HG03066 (cell line): Measurements from ENCODE around the gene WDR64.
"Not testable (repeated sequence)": the region's sequence is repeated elsewhere in the genome, so short reads cannot be mapped to it uniquely, and the experiment has no call there.

Experiments
- ATAC-seq: cut with Tn5 transposase; IDR thresholded peaks from one replicate; pipeline ENCODE4 v1.9.1; 2021; ENCODE audit warnings: low read depth; ENCODE audit not compliant: unreplicated experiment

WDR64 gene

DNA sequence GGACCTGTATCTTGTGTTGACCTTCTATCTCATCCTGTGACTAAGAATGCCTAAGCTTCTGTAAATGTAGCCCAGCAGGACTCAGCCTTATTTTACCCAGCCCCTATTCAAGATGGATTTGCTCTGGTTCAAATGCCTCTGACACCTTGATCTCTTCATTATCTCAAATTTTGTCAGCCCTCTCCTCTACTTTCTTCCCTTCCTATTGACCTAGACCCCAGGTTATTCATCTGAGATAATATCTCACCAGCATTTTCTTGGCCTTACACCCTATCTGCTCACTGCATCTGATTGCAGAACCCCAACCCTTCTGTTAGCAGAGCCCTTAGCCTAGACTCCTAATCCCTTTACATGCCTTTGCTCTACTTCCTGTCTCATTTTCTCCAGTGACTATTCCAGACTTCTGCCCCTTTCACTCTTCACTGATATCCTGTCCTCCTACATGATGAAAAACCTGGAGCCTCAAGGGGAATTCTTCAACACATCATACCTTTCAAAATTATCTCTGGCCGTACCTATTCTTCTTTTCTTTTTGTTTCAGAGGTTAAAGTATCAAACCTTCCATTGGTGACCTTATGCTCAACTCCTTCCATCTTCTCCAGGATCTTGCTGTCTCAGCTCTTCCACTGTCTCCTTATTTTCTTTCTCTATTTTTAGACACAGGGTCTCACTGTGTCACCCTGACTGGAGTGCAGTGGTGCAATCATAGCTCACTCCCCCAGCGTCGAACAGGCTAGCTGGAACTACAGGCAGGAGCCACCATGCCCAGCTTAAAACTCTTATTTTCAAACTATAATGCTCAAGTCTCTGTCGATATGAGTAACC, 44.9 kb downstream of the WDR64 start:
- no peak for ATAC-seq

DNA sequence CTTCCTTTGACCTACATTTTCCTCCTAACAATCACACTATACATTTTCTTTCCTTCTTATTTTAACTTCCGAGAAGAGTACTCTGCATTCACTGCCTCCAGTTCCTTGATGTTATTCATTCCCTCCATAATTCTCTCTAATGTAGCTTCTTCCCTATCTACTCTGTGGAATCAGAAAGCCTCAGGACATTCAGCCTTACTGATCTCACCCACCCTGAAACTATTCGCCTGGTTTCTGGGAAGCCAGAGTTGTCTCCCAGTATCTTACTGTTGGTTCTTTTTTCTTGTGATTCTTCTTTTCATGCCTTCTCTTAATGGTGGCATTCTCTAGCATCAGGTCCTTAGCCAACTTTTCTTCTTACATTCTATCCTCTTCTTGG, 45.5 kb downstream of the WDR64 start:
- ATAC-seq, result no peak

DNA sequence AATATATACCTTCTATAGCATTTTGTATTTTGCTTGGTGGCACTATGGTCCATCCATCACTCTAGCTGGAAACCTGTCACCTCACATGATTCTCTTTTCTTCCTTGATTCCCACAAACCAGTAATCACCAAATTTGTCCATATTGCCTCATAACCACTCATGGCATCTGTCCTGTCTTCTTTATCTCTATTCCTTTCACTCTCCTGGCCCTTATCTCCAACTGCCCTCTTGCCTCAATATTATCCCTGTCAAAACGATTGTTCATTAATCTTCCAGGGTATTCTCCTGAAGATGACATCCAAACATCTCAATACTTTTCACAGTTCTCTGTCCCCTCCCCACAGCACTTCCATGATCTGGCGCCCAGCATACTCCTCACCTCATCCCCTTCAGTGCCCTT, 46.1 kb downstream of the WDR64 start:
- ATAC-seq, result no peak

DNA sequence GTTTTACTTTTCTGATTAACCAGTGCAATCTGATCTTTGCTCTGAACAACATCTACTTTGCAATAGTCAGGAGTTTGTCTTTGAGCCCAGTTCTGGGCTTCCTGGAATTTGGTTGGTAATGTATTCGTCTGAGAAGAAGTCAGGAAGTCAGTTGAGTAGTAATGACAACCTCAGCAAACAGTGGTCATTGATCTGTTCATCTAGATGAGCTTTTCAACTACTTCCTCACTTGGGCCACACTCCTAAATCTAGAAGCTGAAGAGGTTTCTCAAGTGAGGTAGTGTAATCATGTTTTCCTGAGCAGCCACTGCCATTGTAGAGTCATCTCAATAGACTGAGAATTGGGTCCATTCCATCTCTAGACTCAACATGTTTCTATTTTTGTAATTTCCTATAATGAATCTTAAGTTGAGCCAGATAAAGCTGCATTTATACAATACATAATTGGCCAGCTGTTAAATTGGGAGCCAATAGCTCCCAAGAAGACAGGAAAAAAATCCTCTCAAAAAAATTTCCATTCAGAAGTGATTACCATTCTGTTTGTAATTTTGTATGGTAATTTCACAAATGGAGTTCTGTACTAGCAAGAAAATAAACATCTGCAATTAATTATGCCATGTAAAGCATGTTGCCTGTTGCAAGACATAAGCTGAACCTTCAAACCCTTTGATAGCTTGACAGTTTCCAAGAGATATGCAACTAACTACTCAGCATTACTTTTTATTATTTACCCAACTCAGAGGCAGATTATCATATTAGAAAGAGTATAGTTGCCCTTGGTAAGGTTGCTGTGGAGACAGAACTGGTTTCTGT, 49.6 kb downstream of the WDR64 start:
- no peak for ATAC-seq

DNA sequence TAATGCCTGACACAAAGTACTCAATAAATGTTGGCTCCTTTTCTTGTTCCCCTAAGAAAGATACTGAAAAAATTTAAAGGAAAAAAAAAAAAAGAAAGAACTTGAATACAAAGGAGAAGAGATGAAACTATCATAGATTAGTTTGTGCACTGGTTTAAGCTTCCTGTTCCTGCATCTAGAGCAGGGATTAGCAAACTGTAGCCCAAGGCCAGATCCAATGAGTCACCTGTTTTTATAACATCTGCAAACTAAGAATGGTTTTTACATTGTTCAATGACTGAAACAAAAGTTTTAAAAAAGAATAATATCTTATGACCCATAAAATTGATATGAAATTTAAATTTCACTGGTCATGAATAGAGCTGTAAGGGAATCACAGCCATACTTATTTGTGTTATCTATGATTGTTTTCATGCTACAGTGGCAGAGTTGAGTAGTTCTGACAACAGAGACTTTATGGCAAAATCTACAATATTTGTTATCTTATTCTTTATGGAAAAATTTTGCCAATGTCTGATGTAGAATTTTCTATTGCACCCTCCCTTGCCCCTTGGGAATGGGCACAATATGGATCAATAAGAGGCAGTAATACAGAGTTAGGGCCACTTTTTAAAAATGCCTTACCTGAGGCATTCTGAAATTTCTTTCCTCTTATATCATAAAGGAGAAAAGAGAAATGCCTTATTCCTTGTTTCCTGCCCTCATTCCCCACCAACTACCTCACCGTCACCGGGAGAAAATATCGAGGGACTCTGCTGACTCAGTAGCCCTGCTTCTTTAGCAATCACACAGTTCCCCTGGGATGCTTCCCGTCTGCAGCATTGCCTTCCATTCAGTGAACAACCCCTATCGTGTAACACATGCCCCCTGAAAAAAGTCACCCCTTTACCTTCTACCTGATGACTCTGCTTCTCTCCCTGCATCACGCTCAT, 50.6 kb downstream of the WDR64 start:
- ATAC-seq, result no peak

DNA sequence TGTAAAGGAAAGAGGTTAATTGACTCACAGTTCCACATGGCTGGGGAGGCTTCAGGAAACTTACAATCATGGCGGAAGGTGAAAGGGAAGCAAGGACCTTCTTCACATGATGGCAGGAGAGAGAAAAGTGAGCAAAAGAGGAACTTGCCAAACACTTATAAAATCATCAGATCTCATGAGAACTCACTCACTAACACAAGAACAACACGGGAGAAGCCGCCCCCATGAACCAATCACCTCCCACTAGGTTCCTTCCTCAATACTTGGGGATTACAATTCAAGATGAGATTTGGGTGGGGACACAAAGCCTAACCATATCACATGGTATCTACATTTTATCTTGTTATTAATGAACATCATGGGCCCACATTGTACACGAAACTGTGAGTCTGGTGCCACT, 51.7 kb downstream of the WDR64 start:
- ATAC-seq, result not testable (repeated sequence)

DNA sequence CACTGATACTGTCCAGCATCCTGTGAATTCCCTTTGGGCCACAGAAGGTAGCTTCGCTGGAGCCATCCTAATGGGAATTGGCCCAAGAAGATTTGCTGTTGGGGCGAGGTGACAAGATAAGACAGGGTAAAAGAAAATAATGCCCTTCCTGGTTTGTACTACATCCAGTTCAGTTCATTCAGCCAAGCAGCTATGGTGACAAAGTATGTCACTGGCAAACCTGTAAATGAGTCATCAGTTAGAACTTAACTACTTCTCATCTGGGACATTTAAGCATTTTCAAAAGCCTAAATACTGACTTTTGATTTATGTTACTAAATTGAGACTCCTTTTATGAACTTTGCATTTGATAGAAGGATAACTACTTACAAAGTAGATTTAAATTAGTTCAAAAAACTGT, 54.2 kb downstream of the WDR64 start:
- ATAC-seq, result no peak

DNA sequence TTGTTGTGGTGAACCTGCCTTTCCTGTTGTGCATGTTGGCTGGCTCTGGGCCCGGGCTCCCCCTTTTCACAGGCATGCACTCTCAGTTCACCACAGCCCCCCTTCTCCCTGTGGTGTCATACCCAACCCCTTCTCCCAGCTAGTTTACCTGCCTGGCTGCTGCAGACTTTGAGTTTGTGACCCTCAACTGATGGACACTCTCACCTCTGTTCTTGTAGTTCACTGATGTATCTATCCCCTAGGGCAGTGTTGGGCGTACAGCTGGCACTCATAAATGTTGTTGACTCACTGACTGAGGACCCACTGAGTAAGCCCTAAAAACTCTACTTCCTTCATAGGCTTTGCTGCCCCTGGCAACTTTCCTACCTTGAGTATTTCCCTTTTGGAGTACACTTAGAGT, 54.9 kb downstream of the WDR64 start:
- ATAC-seq, result no peak

DNA sequence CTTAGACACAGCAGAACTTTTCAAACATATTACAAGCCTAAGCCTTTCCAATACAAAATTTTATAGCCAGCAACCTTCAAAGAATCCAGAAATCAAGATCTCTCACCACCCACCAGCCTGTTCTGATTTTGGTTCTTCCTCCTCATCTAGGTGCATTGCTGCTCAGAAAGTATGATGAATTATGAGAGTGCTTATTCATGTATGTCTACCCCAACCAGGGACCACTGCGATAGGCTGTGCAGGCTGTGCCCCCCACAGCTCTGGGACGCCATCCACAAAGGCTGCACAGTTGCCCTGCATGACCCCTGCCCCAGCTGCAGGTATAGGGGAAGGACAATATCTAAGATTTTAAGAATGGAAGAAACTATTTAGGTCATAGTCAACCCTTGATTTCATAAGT, 55.4 kb downstream of the WDR64 start:
- ATAC-seq, result no peak

DNA sequence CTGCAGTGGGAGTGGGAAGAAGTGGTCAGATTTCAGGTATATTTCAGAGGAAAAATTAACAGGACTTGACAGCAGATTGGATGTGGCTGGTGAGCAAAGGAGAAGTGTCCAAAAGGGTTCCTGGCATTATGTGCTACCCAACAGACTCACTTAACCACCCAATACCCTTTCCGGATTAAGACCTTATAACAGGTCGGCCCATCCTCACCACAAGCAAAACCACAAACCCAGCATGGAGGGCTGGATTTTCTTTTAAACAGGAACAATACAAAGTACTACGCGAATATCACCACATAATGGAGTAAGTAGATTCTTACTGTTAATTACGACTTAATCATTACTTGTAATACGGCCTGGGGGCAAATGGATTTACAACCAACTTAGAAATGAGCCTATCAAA, 59.2 kb downstream of the WDR64 start:
- ATAC-seq, result no peak

DNA sequence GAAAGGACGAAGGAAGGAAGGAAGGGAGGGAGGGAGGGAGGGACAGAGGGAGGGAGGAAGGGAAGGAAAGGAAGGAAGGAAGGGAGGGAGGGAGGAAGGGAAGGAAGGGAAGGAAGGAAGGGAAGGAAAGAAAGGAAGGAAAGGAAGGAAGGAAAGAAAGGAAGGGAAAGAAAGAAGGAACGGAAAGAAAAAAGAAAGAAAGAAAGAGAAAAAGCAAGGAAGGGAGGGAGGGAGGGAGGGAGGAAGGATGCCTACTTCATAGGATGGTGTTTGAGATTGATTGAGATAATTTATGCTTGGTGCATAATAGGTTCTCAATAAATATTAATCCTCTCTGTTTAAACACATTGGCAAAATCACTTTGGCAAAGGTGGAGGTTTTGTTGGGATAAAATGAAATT, 61.2 kb downstream of the WDR64 start:
- no peak for ATAC-seq

DNA sequence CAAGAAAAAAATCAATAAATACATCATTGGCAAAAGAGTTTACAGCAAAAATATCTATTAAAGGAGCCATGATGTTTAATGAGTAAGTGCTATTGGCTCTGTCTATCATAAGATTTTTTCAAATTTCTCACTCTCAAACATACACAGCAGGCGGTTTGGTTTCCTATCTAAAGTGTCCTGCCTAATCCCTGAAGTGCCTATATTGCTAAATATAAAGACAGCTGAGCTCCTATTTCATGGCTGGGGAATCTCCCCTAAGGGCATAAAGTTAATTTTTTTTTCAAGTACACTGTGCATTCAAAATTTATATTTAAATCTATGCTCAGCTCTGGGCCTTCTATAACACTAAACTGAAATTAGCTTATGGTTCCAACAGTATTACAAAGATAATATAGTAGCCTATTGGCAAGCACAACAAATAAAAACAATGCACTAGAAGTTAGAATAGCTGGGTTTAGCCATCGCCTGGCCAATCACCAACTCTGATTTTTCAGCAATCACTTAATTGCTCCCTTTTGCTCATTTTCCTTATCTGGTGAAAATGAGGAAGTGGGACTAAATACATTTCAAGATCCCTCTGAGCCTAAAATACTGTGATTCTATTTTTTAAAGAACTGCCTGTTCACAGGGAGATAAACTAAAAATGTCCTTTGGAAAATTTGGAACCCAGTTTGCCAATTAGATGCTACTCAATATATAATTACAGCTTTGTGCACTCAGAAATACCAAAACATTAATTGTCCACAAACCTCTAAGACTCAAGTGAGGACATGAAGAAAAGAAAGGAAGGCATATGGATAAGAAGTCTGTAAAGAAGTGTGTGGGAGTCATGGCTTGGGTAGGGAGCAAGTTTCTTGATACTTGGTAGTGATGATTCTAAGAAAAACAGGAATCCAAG, 62.5 kb downstream of the WDR64 start:
- ATAC-seq, result no peak

DNA sequence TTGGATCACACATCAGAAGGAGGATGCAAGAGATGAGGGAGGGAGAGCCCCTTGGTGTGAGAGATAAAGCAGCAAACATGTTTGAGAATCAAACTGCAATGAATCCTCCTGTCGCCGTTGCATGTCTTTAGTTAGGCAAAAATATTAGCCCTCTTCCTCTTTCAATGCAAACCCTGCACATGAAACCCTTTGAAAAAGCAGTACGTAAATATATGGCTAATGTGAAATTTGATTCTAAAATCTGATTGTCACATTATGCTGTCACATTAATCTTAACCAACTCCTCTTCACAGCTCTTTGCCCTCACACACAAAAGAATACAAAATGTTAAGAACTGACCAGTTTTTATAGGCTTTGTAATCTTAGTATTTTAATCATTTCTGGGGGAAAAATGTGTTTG, 63.4 kb downstream of the WDR64 start:
- no peak for ATAC-seq

DNA sequence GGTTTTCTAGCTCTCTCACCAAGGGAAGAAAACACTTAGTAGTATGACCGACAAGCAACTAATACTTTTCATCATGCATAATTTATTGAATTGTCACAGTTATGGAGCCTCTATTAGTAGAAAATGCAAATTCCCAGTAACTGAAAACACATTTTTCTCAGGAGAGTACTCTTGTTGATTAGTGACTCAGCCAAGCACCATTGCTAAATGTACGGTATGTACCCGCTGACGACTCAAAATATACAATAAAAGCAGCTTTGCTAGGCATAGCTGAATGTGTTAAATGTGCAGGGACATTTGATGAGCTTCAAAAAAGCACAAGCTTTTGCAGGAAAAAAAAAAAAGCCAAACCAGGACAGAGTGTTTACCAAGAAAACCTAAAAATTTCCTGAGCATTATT, 63.9 kb downstream of the WDR64 start:
- no peak for ATAC-seq

DNA sequence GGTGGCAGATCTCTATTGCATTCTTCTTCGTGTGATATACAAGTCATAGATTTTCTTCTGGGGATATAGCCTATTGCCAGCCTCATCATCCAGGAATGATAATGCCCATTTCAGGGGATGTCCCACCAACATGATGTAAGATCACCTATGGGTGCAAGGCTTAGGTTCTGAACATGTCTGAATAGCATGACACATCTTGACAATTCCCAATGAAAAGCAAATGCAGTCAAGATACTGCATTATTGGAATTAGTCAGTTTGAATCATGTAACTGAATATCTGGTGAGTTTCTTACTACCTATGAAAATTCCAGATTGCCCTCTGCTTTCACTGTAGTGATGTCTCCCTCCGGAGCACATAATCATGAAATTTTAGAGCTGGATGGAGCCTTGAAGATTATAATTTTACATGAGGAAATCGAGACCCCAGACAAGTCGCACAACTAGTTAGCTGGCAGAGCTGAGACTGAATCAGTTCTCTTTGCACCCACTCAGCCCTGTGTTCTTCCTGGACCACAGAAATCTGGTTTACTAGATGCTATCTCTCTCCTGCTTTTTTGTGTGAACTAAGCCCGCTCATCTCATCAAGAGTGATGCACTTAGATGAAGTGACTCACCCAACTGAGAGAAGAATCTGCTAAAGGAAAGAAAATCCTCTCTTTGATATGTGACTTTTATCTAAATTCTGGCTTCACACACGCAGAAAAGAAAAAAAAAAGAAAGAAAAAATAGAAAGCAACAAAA, 65.0 kb downstream of the WDR64 start:
- no peak for ATAC-seq

DNA sequence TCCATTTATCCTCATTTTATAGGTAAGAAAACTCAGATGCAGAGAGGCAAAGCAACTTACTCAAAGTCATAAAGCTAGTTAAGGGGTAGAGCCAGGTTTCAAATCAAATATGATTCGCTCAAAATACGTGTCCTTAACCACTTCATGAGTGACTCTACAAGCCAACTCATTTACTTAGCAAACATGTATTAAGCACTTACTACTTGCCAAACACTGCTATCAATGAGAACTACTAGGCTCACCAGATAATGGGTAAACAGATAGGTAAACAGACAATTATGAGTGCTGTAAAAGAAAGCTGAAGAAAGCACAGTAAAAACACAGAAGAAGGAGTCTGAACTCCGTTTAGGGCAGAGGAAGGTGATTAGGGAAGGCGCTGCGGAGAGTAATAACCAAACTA, 65.9 kb downstream of the WDR64 start:
- ATAC-seq, result no peak

DNA sequence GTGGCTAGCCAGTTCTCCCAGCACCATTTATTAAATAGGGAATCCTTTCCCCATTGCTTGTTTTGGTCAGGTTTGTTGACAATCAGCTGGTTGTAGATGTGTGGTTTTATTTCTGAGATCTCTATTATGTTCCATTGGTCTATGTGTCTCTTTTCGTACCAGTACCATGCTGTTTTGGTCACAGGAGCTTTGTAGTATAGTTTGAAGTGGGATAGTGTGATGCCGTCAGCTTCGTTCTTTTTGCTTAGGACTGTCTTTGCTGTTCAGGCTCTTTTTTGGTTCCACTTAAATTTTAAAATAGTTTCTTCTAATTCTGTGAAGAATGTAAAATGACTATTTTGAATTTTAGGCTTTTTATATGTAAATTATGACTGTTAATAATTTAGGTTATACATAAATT, 68.9 kb downstream of the WDR64 start:
- no peak for ATAC-seq

DNA sequence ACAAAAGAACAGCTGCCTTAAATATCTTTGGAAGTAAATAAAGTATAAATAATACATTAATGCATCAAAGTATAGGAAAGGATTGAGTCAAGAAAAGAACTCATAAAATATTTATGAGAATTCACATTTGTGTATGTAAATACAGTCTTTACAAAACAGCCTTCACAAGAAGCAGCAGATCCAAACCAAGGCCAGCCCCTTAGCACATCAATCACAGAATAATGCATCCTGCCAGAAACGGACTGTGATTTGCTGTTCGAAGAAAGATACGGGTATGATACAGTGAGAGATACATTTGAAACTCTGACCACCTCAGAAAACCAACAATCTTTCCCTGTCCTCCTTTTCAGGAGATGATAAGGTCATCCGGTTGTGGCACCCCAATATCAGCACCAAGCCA, 70.9 kb downstream of the WDR64 start:
- no peak for ATAC-seq

DNA sequence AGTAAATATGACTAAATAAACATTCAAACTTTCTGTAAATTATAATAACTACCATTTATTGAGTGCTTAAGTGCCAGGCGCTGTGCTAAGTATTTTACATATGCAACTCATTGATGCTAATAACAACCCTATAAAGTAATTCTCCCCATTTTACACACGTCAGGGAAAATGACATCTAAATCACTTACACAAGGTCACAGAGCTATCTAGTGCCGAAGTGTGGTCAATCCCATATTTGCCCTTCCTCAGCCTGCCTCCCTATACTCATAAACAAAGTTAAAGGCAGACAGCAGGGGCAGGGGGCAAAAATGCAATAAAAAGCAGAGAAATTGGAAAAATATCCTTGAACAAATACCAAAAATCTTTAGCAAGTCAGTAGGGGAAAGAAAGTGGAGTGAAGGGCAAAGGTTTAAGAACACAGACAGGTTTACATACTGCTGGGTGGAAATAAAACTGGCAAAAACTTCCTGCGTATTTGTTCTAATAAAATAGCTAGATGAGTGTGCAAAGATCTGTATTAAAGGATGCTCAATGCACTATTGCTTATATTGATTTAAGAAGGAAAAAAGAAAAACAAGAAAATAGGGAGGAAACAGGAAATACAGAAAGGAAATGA, 72.8 kb downstream of the WDR64 start:
- no peak for ATAC-seq
